H1 (cell line): ENCODE results near the gene CORO1C.

Source experiments
- CTCF ChIP-seq, 3 experiments: IDR thresholded peaks; 1 replicate in 2 of 3; 2 replicates in 1 of 3; pipeline versions ENCODE4 v1.5.1 to v1.6.1; 2011; ENCODE audit warnings: low read length in 3 of 3, mild to moderate bottlenecking in 3 of 3, inconsistent platforms in 2 of 3, low read depth in 1 of 3, moderate library complexity in 1 of 3; ENCODE audit not compliant: insufficient read depth in 1 of 3; ENCODE audit errors: control extremely low read depth in 1 of 3
- E2F6 ChIP-seq: IDR thresholded peaks from 2 replicates; pipeline ENCODE4 v1.6.1; 2012; ENCODE audit warnings: inconsistent platforms
- EP300 ChIP-seq, 2 experiments: IDR thresholded peaks; 1 replicate in 1 of 2; 2 replicates in 1 of 2; pipeline ENCODE4 v1.6.1; 2011 to 2012; ENCODE audit warnings: low read depth in 2 of 2, low read length in 2 of 2, mild to moderate bottlenecking in 2 of 2, borderline replicate concordance in 1 of 2, inconsistent platforms in 1 of 2, moderate library complexity in 1 of 2
- MAFK ChIP-seq: IDR thresholded peaks from 2 replicates; pipeline ENCODE4 v1.6.1; 2012; ENCODE audit warnings: low read depth, mild to moderate bottlenecking, improper control_type of control experiment, low read length
- MAX ChIP-seq: IDR thresholded peaks from 2 replicates; pipeline ENCODE4 v1.6.1; 2012; ENCODE audit warnings: inconsistent platforms

DNA sequence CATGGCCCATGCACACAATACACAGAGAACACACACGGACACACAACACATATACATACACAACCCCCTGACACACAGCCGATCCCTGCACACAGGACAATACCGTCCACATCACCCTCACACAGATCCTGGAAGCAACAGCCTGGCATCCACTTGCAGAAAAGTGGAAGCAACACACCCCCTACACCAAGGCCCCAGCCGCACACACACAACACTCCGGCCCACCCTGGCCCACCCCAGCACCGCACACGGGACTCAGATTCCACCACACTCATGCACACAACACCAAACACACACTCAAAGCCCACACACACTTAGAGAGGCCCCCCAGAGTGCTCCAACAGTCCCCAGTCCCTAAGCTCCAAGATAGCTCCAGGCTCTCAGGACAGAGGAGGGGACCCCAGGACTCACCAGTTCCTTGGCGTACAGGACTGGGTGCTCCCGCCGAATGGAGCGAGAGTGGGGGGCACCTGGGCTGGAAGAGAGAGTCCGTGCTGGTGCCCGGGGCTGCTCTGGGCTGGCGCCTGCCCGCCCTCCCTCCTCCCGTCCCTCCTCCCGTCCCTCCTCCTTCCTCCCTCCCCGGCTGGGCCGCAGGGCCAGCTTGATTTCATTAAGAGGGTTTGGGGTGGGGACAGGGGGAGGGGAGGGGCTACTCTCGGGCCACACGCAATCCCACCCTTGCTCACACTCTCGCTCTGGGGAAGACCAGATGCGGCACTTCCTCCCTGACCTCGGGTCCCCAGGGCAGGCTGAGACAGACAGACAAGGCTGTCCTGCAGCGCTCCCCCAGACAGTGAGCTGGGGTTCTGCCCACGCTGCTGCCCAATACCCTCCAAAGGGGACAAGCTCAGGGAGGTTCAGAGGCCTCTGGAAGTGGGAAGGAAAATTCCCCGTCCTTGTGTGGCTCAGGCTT is 133.5 kb downstream of the CORO1C start, which contains the start of gene TMEM119:
- no peak for TF ChIP-seq EP300 (IDR thresholded peaks at IDR 0.05; ENCODE audit: borderline replicate concordance in 1 of 2, low read depth in 2 of 2, low read length in 2 of 2)
- TF ChIP-seq CTCF (IDR thresholded peaks at IDR 0.05; ENCODE audit: control extremely low read depth in 1 of 3, insufficient read depth in 1 of 3, low read depth in 1 of 3, low read length in 3 of 3): no peak
- TF ChIP-seq MAFK: no peak
- TF ChIP-seq E2F6: no peak
- TF ChIP-seq MAX: no peak
